ENCODE measurements around the gene TSPO2. TPM values are rescaled to one million over a fixed set of nuclear protein-coding genes. Genes with fewer than 3 reads are reported as not detected.

Gene TSPO2
- total and polyA plus RNA-seq, 9 of the 15 experiments (the other 6 are each of a cell fraction or from before 2014, with no cell fraction given), result not detected

GRCh38 chr6:41073203-41073967 lies 31.1 kb downstream of the TSPO2 start (continued):
- TF ChIP-seq MXD1 (CRISPR knock-in tag; IDR thresholded peaks at IDR 0.05; ENCODE audit: borderline replicate concordance, poor library complexity, severe bottlenecking) (no peak), ARID4B (CRISPR knock-in tag; IDR thresholded peaks at IDR 0.05) (peak; percentile 54; the same call in 1 of the 2 replicates), ETV6 (IDR thresholded peaks at IDR 0.05; ENCODE audit: borderline replicate concordance in 1 of 2, low read depth in 2 of 2, low read length in 1 of 2) (no peak; a peak in 1 of 4 replicates), ETV6 (CRISPR knock-in tag; IDR thresholded peaks at IDR 0.05; ENCODE audit: borderline replicate concordance) (peak; percentile 83; the same call in 1 of the 2 replicates), NFIX (CRISPR knock-in tag; IDR thresholded peaks at IDR 0.05; ENCODE audit: low read depth) (no peak), GMEB1 (CRISPR knock-in tag; IDR thresholded peaks at IDR 0.05) (no peak), HDAC6 (IDR thresholded peaks at IDR 0.05; ENCODE audit: low read depth, low read length) (no peak), HES1 (IDR thresholded peaks at IDR 0.05; ENCODE audit: low read depth) (no peak), STAT5B (CRISPR knock-in tag; IDR thresholded peaks at IDR 0.05) (no peak), ZNF57 (CRISPR knock-in tag; IDR thresholded peaks at IDR 0.05) (no peak), ZNF766 (CRISPR knock-in tag; conservative IDR thresholded peaks at IDR 0.05) (peak; percentile 44; the same call in 1 of the 2 replicates), NR2C2 (CRISPR knock-in tag; IDR thresholded peaks at IDR 0.05) (no peak), NR2C2 (tag; IDR thresholded peaks at IDR 0.05) (no peak), MYC (IDR thresholded peaks at IDR 0.05; ENCODE audit: low read depth, low read length) (no peak; the same call in 1 of the 2 replicates), MYC (CRISPR knock-in tag; IDR thresholded peaks at IDR 0.05; ENCODE audit: borderline replicate concordance, low read depth) (no peak), ID3 (CRISPR knock-in tag; IDR thresholded peaks at IDR 0.05) (no peak), ID3 (tag; IDR thresholded peaks at IDR 0.05) (peak; percentile 74; the same call in 1 of the 2 replicates), TSC22D4 (tag; IDR thresholded peaks at IDR 0.05) (no peak)

All from K562 (cell line).